Measurements from ENCODE around the gene FREM3.
A peak's percentile ranks its signal among the peaks of the same experiment; 100 is the strongest.
"Not testable (repeated sequence)": the region's sequence is repeated elsewhere in the genome, so short reads cannot be mapped to it uniquely, and the experiment has no call there.

Gene FREM3

GRCh38 chr4:143713553-143713952 lies 13.1 kb upstream of the FREM3 start:
- Histone ChIP-seq H3K4me1 (ENCODE audit: control insufficient read depth, insufficient read depth, low read length) (peaks cover 9% of the 10 kb centered on the region), H3K9ac (ENCODE audit: low read length) (no peak overlapping the region), H3K27me3 (replicated peaks; ENCODE audit: control insufficient read depth, insufficient read depth, low read length) (no peaks in the 10 kb centered on the region), H3K36me3 (ENCODE audit: control insufficient read depth, insufficient read depth, low read length, severe bottlenecking) (no peaks in the 10 kb centered on the region), H3K9me3 (ENCODE audit: control insufficient read depth, low read length) (no peaks in the 10 kb centered on the region), H3K4me3 (ENCODE audit: low read length) (no peak overlapping the region)
- DNase-seq (ENCODE audit: low read depth), result peak; percentile 23

DNA sequence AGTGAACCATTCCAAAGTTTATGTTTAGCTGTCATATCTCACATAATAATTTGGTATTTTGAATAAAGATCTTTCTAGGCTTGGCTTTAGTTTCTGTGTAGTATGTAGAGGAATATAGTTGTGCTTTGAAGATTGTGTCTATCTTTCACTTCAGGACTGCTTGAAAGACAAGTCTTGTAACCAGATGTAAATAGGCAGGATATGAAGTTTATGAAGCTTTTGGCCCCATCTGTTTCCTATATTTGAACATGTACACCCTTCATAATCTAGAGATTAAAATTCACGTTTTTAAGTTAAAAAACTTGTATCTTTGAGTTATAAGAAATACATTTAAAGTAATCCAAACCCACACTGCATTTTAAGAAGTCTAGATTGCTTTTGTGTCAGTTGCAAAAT lies 11.7 kb upstream of the FREM3 start:
- no peak for DNase-seq (ENCODE audit: low read depth)
- H3K36me3 ChIP-seq (ENCODE audit: control insufficient read depth, insufficient read depth, low read length, severe bottlenecking), result no peaks in the 10 kb centered on the region
- peaks cover 4% of the 10 kb centered on the region for H3K9me3 ChIP-seq (ENCODE audit: control insufficient read depth, low read length)
- H3K27me3 ChIP-seq (replicated peaks; ENCODE audit: control insufficient read depth, insufficient read depth, low read length), result no peaks in the 10 kb centered on the region
- no peak overlapping the region for H3K4me3 ChIP-seq (ENCODE audit: low read length)
- no peak overlapping the region for H3K9ac ChIP-seq (ENCODE audit: low read length)
- H3K4me1 ChIP-seq (ENCODE audit: control insufficient read depth, insufficient read depth, low read length), result peaks cover 9% of the 10 kb centered on the region

DNA sequence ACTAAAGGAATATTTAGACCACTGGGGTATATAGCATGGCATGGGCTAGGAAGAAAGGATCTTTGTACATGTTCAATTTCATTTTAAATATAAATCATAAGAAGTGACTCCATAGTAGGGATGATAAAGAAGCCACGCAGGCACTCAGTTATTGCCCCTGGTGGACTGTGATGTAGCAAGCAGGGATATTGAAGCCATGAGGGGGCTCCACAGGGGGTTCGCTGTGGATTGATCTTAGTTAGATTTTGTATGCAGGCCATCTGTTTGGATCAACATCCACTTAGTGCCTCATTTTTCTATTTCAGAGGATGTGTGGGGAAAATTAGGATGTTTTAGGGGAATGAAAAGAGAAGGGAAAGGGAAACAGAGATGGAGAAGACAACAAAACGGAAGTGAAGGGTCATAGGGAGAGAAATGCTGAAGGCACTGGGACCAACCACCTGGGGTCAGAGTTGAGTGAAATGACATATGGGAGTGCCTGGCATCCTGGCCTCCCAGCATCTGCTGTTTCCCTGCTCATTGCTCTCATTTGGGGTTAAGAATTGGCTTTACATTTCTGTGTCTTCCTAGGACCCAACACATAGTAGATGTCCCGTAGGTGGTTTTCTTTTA lies 11.2 kb upstream of the FREM3 start:
- no peaks in the 10 kb centered on the region for H3K27me3 ChIP-seq (replicated peaks; ENCODE audit: control insufficient read depth, insufficient read depth, low read length)
- H3K9ac ChIP-seq (ENCODE audit: low read length), result no peak overlapping the region
- no peak overlapping the region for H3K4me3 ChIP-seq (ENCODE audit: low read length)
- H3K9me3 ChIP-seq (ENCODE audit: control insufficient read depth, low read length), result peaks cover 4% of the 10 kb centered on the region
- DNase-seq (ENCODE audit: low read depth), result no peak
- no peaks in the 10 kb centered on the region for H3K36me3 ChIP-seq (ENCODE audit: control insufficient read depth, insufficient read depth, low read length, severe bottlenecking)
- H3K4me1 ChIP-seq (ENCODE audit: control insufficient read depth, insufficient read depth, low read length), result peaks cover 9% of the 10 kb centered on the region

- Histone ChIP-seq H3K9me3 (ENCODE audit: control insufficient read depth, low read length) (no peaks in the 10 kb centered on the region), H3K9ac (ENCODE audit: low read length) (no peak overlapping the region), H3K27me3 (replicated peaks; ENCODE audit: control insufficient read depth, insufficient read depth, low read length) (peaks cover 16% of the 10 kb centered on the region), H3K36me3 (ENCODE audit: control insufficient read depth, insufficient read depth, low read length, severe bottlenecking) (no peaks in the 10 kb centered on the region), H3K4me3 (ENCODE audit: low read length) (no peak overlapping the region), H3K4me1 (ENCODE audit: control insufficient read depth, insufficient read depth, low read length) (peaks cover 14% of the 10 kb centered on the region)
- no peak for DNase-seq (ENCODE audit: low read depth)
These were observed 890 bp upstream of the FREM3 start for GRCh38 chr4:143701365-143701764.

- H3K4me1 ChIP-seq (ENCODE audit: control insufficient read depth, insufficient read depth, low read length), result peaks cover 14% of the 10 kb centered on the region
- H3K27me3 ChIP-seq (replicated peaks; ENCODE audit: control insufficient read depth, insufficient read depth, low read length), result peaks cover 16% of the 10 kb centered on the region
- peak overlapping the region; percentile 39 for H3K9ac ChIP-seq (ENCODE audit: low read length)
- peak; percentile 40 for DNase-seq (ENCODE audit: low read depth)
- peak overlapping the region; percentile 66 for H3K4me3 ChIP-seq (ENCODE audit: low read length)
- no peaks in the 10 kb centered on the region for H3K36me3 ChIP-seq (ENCODE audit: control insufficient read depth, insufficient read depth, low read length, severe bottlenecking)
- H3K9me3 ChIP-seq (ENCODE audit: control insufficient read depth, low read length), result no peaks in the 10 kb centered on the region
These were observed 444 bp downstream of the FREM3 start for GRCh38 chr4:143700046-143700415.

DNA sequence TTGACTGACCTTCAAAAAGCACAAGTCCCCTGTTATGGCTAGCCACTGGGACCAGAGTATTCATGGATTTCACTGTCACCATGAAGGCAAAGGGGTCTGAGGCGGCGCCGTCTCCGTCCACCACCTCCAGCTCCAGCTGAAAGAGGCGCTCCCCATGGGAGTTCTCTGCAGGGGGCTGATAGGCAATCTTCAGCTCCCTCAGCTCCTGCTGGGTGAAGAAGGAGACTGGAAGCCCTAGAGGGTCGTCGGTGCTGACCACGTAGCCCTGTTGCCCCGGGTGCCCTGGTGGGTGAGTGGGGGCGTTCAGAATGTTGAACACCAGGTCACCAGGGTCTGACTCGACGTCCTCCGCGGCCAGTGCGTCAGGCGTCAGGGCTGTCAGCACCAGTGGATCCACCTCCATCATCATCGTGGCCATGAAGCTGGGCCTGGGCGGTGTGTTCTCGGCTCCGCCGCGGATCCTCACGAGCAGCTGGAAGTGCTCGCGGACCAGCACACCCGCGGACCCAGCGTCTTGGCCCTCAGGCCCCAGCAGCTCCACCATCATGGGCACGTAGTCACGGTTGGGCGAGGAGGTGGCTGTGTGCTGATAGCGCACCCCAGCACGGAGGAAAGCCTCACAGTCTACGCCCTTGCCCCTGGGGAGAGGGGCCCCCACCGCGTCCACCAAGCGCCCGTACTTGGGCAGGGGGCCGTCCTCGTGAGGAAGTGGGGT lies 987 bp downstream of the FREM3 start:
- H3K4me1 ChIP-seq (ENCODE audit: control insufficient read depth, insufficient read depth, low read length), result peaks cover 14% of the 10 kb centered on the region
- no peaks in the 10 kb centered on the region for H3K9me3 ChIP-seq (ENCODE audit: control insufficient read depth, low read length)
- DNase-seq (ENCODE audit: low read depth), result no peak
- H3K36me3 ChIP-seq (ENCODE audit: control insufficient read depth, insufficient read depth, low read length, severe bottlenecking), result no peaks in the 10 kb centered on the region
- H3K4me3 ChIP-seq (ENCODE audit: low read length), result peak overlapping the region; percentile 66
- no peak overlapping the region for H3K9ac ChIP-seq (ENCODE audit: low read length)
- peaks cover 16% of the 10 kb centered on the region for H3K27me3 ChIP-seq (replicated peaks; ENCODE audit: control insufficient read depth, insufficient read depth, low read length)

DNA sequence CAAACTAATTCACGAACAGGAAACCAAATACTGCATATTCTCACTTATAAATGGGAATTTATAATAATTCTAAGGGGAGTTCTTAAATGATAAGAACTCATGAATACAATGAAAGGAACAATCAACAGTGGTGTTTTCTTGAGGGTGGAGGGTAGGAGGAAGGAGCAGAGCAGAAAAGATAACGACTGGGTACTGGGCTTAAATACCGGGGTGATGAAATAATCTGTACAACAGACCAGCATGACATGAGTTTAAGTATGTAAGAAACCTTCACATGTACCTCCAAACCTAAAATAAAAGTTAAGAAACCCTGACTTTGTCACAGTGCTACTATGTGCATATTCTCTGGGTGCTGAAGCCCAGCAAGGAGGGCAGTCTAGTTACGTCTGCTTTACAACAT lies 6.6 kb downstream of the FREM3 start:
- H3K9ac ChIP-seq (ENCODE audit: low read length), result no peak overlapping the region
- H3K27me3 ChIP-seq (replicated peaks; ENCODE audit: control insufficient read depth, insufficient read depth, low read length), result peaks cover 5% of the 10 kb centered on the region
- no peak overlapping the region for H3K4me3 ChIP-seq (ENCODE audit: low read length)
- no peak for DNase-seq (ENCODE audit: low read depth)
- no peaks in the 10 kb centered on the region for H3K36me3 ChIP-seq (ENCODE audit: control insufficient read depth, insufficient read depth, low read length, severe bottlenecking)
- no peaks in the 10 kb centered on the region for H3K4me1 ChIP-seq (ENCODE audit: control insufficient read depth, insufficient read depth, low read length)
- no peaks in the 10 kb centered on the region for H3K9me3 ChIP-seq (ENCODE audit: control insufficient read depth, low read length)

- no peaks in the 10 kb centered on the region for H3K4me1 ChIP-seq (ENCODE audit: control insufficient read depth, insufficient read depth, low read length)
- H3K9me3 ChIP-seq (ENCODE audit: control insufficient read depth, low read length), result no peaks in the 10 kb centered on the region
- H3K9ac ChIP-seq (ENCODE audit: low read length), result no peak overlapping the region
- DNase-seq (ENCODE audit: low read depth), result no peak
- H3K4me3 ChIP-seq (ENCODE audit: low read length), result no peak overlapping the region
- no peaks in the 10 kb centered on the region for H3K36me3 ChIP-seq (ENCODE audit: control insufficient read depth, insufficient read depth, low read length, severe bottlenecking)
- H3K27me3 ChIP-seq (replicated peaks; ENCODE audit: control insufficient read depth, insufficient read depth, low read length), result no peaks in the 10 kb centered on the region
These were observed 8.2 kb downstream of the FREM3 start for GRCh38 chr4:143692241-143692640.

DNA sequence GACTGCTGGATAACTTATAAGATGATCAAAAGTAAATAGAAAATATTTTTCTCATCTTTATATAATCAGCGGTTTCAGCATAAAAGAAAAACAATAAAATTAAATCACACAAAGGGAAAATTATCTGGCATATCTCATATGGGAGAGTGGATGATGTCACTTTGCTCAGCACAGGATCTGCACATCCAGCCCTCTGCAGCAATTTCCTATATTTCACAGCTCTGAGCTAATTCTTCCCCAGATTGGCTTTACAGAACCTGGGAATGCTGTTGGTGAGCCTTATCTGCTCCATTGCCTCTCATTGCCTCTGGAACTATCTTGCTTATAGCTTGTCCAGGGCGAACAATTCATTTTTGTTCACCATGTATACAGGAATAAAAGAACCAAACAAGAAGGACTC lies 21.0 kb downstream of the FREM3 start:
- no peaks in the 10 kb centered on the region for H3K4me1 ChIP-seq (ENCODE audit: control insufficient read depth, insufficient read depth, low read length)
- no peaks in the 10 kb centered on the region for H3K9me3 ChIP-seq (ENCODE audit: control insufficient read depth, low read length)
- no peak for DNase-seq (ENCODE audit: low read depth)
- H3K36me3 ChIP-seq (ENCODE audit: control insufficient read depth, insufficient read depth, low read length, severe bottlenecking), result no peaks in the 10 kb centered on the region
- H3K4me3 ChIP-seq (ENCODE audit: low read length), result no peak overlapping the region
- H3K9ac ChIP-seq (ENCODE audit: low read length), result no peak overlapping the region
- no peaks in the 10 kb centered on the region for H3K27me3 ChIP-seq (replicated peaks; ENCODE audit: control insufficient read depth, insufficient read depth, low read length)

DNA sequence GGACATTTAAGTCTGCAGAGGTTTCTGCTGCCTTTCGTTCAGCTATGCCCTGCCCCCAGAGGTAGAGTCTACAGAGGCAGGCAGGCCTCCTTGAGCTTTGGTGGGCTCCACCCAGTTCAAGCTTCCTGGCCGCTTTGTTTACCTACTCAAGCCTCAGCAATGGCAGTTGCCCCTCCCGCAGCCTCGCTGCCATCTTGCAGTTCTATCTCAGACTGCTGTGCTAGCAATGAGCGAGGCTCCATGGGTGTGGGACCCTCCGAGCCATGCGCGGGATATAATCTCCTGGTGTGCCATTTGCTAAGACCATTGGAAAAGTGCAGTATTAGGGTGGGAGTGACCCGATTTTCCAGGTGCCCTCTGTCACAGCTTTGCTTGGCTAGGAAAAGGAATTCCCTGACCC lies 26.8 kb downstream of the FREM3 start:
- not testable (repeated sequence) for H3K27me3 ChIP-seq (replicated peaks; ENCODE audit: control insufficient read depth, insufficient read depth, low read length)

GRCh38 chr4:143668930-143669552 lies 31.4 kb downstream of the FREM3 start:
- Histone ChIP-seq H3K36me3 (ENCODE audit: control insufficient read depth, insufficient read depth, low read length, severe bottlenecking) (no peaks in the 10 kb centered on the region), H3K9ac (ENCODE audit: low read length) (no peak overlapping the region), H3K27me3 (replicated peaks; ENCODE audit: control insufficient read depth, insufficient read depth, low read length) (no peaks in the 10 kb centered on the region), H3K4me1 (ENCODE audit: control insufficient read depth, insufficient read depth, low read length) (peaks cover 28% of the 10 kb centered on the region), H3K4me3 (ENCODE audit: low read length) (no peak overlapping the region), H3K9me3 (ENCODE audit: control insufficient read depth, low read length) (no peaks in the 10 kb centered on the region)
- DNase-seq (ENCODE audit: low read depth), result no peak

More for the DNA sequence above, 26.8 kb downstream of the FREM3 start:
- not testable (repeated sequence) for H3K4me1 ChIP-seq (ENCODE audit: control insufficient read depth, insufficient read depth, low read length); H3K9me3 ChIP-seq (ENCODE audit: control insufficient read depth, low read length); DNase-seq (ENCODE audit: low read depth); H3K36me3 ChIP-seq (ENCODE audit: control insufficient read depth, insufficient read depth, low read length, severe bottlenecking); H3K9ac ChIP-seq (ENCODE audit: low read length); H3K4me3 ChIP-seq (ENCODE audit: low read length)

Measured in adipocyte (in vitro differentiated cells).